Activated T-cell treated with anti-CD3 and anti-CD28 coated beads, Interleukin-2, amount 50 U/mL, for 4 hours (primary cell): ENCODE results near the gene SH3PXD2B. TPM values are rescaled to one million over a fixed set of nuclear protein-coding genes. Genes with fewer than 3 reads are reported as not detected.

Experiments used
- ATAC-seq, 2 donors: fragments of 200-7000 bp; cut with Tn5 transposase; one replicate each; pipeline ENCODE4 v1.10.0; 2021
- DNase-seq: peaks from one replicate; pipeline ENCODE4 v3.0.0-alpha.2; 2020
- H3K27me3 Mint-ChIP-seq: one replicate; pipeline ENCODE4 v1.8.0; 2021; ENCODE audit warnings: low read depth, mixed read lengths
- H3K36me3 Mint-ChIP-seq: one replicate; pipeline ENCODE4 v1.8.0; 2022; ENCODE audit warnings: mixed read lengths; ENCODE audit not compliant: insufficient read depth
- H3K4me1 Mint-ChIP-seq: one replicate; pipeline ENCODE4 v1.8.0; 2021; ENCODE audit warnings: low read depth, mixed read lengths
- H3K4me3 Mint-ChIP-seq: one replicate; pipeline ENCODE4 v1.8.0; 2021; ENCODE audit warnings: mild to moderate bottlenecking, moderate library complexity, mixed read lengths
- H3K9me3 Mint-ChIP-seq: one replicate; pipeline ENCODE4 v1.8.0; 2021; ENCODE audit warnings: mixed read lengths
- total RNA-seq, 3 donors: library from RNA; stranded (reverse); gene quantifications; one replicate each; pipeline ENCODE4 v1.2.1, GENCODE V29; 2021

The SH3PXD2B gene
- total RNA-seq, 3 donors from 2014 or later = 0.21 to 0.96 (median 0.92) TPM

DNA sequence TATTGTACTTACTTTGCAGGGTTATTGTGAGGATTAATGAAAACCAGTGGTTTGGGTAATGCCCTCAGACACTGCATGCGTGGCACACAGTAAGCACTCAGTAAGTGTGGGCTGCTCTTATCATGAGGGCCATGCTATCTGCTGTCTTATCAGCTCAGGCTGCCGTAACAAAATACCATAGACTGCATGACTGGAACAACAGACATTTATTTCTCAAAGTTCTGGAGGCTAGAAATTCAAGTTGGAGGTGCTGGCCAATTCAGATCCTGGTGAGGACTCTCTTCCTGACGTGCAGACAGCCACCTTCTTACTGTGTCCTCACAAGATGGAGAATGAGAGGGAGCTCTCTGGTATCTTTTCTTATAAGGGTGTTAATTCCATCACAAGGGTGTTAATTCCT lies 23.9 kb upstream of the SH3PXD2B start:
- no peaks in the 10 kb centered on the region for H3K9me3 Mint-ChIP-seq
- ATAC-seq (no peak), DNase-seq (no peak)
- no peak overlapping the region for H3K4me3 Mint-ChIP-seq
- H3K36me3 Mint-ChIP-seq = no peaks in the 10 kb centered on the region
- H3K4me1 Mint-ChIP-seq = no peaks in the 10 kb centered on the region
- peaks cover 7% of the 10 kb centered on the region for H3K27me3 Mint-ChIP-seq

GRCh38 chr5:172477466-172477865 lies 23.1 kb upstream of the SH3PXD2B start:
- Mint-ChIP-seq H3K9me3 (no peaks in the 10 kb centered on the region), H3K27me3 (peaks cover 7% of the 10 kb centered on the region)
- ATAC-seq = no peak

DNA sequence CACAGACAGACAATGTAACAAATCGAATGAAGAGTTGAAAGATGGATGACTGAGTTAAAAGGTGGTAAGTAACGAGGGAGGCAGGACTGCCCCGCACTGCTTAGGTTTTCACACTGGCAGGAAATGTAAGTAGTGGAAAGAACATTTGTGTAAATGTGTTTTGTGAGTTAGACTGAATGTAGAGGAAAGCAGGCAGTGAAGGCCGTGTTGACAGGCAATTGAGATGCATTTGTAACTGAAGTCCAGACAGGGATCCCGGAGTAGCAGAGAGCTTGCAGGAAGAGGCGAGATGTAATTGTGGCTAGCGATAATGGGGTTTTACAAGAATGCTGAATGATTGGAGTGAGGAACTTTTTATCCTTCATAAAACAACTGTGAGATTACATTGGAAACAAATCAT lies 20.0 kb upstream of the SH3PXD2B start:
- peaks cover 12% of the 10 kb centered on the region for H3K27me3 Mint-ChIP-seq
- ATAC-seq (no peak), DNase-seq (no peak)
- H3K4me1 Mint-ChIP-seq = no peaks in the 10 kb centered on the region
- no peaks in the 10 kb centered on the region for H3K9me3 Mint-ChIP-seq
- H3K36me3 Mint-ChIP-seq = no peaks in the 10 kb centered on the region
- H3K4me3 Mint-ChIP-seq = no peak overlapping the region

More at GRCh38 chr5:172477466-172477865, 23.1 kb upstream of the SH3PXD2B start:
- H3K36me3 Mint-ChIP-seq = no peaks in the 10 kb centered on the region
- DNase-seq = no peak
- no peak overlapping the region for H3K4me3 Mint-ChIP-seq
- H3K4me1 Mint-ChIP-seq = no peaks in the 10 kb centered on the region

GRCh38 chr5:172473427-172473826 lies 19.1 kb upstream of the SH3PXD2B start:
- DNase-seq = no peak
- no peaks in the 10 kb centered on the region for H3K4me1 Mint-ChIP-seq
- no peak overlapping the region for H3K4me3 Mint-ChIP-seq
- peaks cover 12% of the 10 kb centered on the region for H3K27me3 Mint-ChIP-seq
- H3K36me3 Mint-ChIP-seq = no peaks in the 10 kb centered on the region
- no peak for ATAC-seq
- H3K9me3 Mint-ChIP-seq = peaks cover 4% of the 10 kb centered on the region

GRCh38 chr5:172469697-172470096 lies 15.4 kb upstream of the SH3PXD2B start:
- no peaks in the 10 kb centered on the region for H3K4me1 Mint-ChIP-seq
- ATAC-seq = no peak

DNA sequence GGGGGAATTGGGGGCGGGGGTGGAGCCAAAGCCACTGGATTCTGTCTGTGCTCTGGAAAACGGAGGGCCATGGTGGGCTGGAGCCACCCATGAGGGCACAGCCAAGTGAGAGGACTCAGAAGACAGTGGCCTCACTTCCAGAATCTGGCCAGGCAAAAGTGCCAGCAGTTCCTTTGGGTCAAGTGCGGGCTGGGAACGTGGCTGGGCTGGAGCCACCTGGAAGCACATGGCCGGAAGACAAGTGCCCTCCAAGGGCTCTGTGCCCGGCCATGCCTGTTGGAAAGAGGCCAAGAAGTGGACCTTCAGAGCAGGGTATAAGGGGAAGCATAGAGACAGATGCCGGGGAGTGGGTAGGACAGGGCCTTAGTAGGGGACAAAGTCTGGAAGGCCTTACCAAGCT lies 11.7 kb upstream of the SH3PXD2B start:
- no peaks in the 10 kb centered on the region for H3K36me3 Mint-ChIP-seq
- H3K27me3 Mint-ChIP-seq = peaks cover 4% of the 10 kb centered on the region
- DNase-seq (no peak), ATAC-seq (no peak)
- no peak overlapping the region for H3K4me3 Mint-ChIP-seq
- peaks cover 10% of the 10 kb centered on the region for H3K9me3 Mint-ChIP-seq
- peaks cover 5% of the 10 kb centered on the region for H3K4me1 Mint-ChIP-seq

More at GRCh38 chr5:172469697-172470096, 15.4 kb upstream of the SH3PXD2B start:
- DNase-seq = no peak
- no peaks in the 10 kb centered on the region for H3K36me3 Mint-ChIP-seq
- H3K4me3 Mint-ChIP-seq = no peak overlapping the region
- peaks cover 12% of the 10 kb centered on the region for H3K27me3 Mint-ChIP-seq
- peaks cover 5% of the 10 kb centered on the region for H3K9me3 Mint-ChIP-seq

GRCh38 chr5:172463031-172463430 lies 8.7 kb upstream of the SH3PXD2B start:
- ATAC-seq (no peak), DNase-seq (no peak)
- Mint-ChIP-seq H3K4me3 (no peak overlapping the region), H3K27me3 (peaks cover 4% of the 10 kb centered on the region), H3K36me3 (no peaks in the 10 kb centered on the region), H3K9me3 (peaks cover 5% of the 10 kb centered on the region), H3K4me1 (peaks cover 11% of the 10 kb centered on the region)

- DNase-seq (no peak), ATAC-seq (no peak)
- Mint-ChIP-seq H3K4me3 (no peak overlapping the region), H3K27me3 (peaks cover 11% of the 10 kb centered on the region), H3K9me3 (peaks cover 5% of the 10 kb centered on the region), H3K4me1 (peaks cover 14% of the 10 kb centered on the region), H3K36me3 (no peaks in the 10 kb centered on the region)
These were observed 5.4 kb upstream of the SH3PXD2B start for GRCh38 chr5:172459783-172460165.

- no peaks in the 10 kb centered on the region for H3K36me3 Mint-ChIP-seq
- peaks cover 16% of the 10 kb centered on the region for H3K4me1 Mint-ChIP-seq
- peaks cover 14% of the 10 kb centered on the region for H3K27me3 Mint-ChIP-seq
- DNase-seq = no peak
- no peak for ATAC-seq
- peaks cover 5% of the 10 kb centered on the region for H3K9me3 Mint-ChIP-seq
- H3K4me3 Mint-ChIP-seq = no peak overlapping the region
These were observed 4.9 kb upstream of the SH3PXD2B start for GRCh38 chr5:172458976-172459782.

DNA sequence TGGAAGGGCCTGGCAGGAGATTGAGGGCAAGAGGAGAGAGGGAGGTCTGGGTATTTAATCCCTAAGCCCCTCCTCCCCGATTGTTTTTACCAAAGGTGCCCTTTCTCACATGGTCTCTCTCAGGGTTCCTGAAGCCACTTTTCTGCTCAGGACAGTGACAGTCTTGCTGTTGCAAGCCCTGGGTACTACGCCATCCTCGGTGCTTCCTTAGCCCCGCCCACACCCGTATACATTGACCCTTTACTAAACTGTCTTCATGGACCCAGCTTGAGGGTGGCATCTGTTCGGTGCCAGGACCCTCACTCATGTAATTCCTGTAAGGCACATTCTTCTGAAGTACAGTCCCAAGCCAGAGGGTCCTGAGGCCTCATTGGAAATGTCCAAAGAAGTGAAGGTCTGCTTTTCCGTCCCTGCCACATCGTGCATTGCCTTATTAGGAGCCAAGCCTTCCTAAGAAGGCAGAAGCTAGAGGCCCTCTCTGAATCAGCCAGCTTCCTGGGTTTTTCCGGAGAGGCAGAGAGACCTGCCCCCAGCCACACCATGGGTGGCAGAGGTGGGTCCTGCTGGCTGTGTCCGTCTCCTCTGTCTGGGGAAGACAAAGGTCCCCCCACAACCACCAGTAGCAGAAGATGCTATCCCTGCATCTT lies 1.9 kb upstream of the SH3PXD2B start:
- DNase-seq (no peak), ATAC-seq (no peak)
- H3K9me3 Mint-ChIP-seq = no peaks in the 10 kb centered on the region
- peak overlapping the region; percentile 4 for H3K4me3 Mint-ChIP-seq
- peaks cover 33% of the 10 kb centered on the region for H3K27me3 Mint-ChIP-seq
- H3K4me1 Mint-ChIP-seq = peaks cover 22% of the 10 kb centered on the region
- H3K36me3 Mint-ChIP-seq = no peaks in the 10 kb centered on the region

DNA sequence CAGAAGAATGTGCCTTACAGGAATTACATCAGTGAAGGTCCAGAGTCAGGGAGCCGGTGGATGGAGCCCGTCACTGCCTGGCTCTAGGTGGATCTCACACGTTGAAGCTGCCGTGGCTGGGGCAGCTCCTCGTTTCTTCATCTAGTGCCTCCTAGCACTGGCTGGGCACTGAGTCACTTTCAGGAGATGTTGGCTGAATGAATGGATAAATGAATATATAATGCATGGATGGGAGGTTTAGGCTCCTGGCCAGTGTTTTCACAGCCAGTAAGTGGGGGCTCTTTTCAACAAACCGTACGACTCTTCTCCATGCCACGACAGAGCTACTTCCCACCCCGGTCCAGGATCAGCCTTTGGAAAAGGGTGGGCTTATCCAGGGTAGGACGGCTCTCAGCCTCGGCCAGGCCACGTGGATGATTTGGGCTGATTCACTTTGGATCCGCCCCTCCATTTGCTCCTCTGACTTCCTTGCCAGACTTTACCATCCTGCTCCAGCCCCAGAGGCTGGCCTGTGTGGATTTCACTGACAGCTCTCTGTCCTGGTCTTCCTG lies 1.3 kb upstream of the SH3PXD2B start:
- DNase-seq (no peak), ATAC-seq (no peak)
- no peaks in the 10 kb centered on the region for H3K36me3 Mint-ChIP-seq
- peaks cover 40% of the 10 kb centered on the region for H3K27me3 Mint-ChIP-seq
- H3K4me3 Mint-ChIP-seq = no peak overlapping the region
- H3K4me1 Mint-ChIP-seq = peaks cover 19% of the 10 kb centered on the region
- no peaks in the 10 kb centered on the region for H3K9me3 Mint-ChIP-seq

GRCh38 chr5:172455087-172455381 lies 709 bp upstream of the SH3PXD2B start:
- no peak for DNase-seq
- Mint-ChIP-seq H3K36me3 (no peaks in the 10 kb centered on the region), H3K4me3 (peak overlapping the region; percentile 82), H3K27me3 (peaks cover 41% of the 10 kb centered on the region), H3K4me1 (peaks cover 18% of the 10 kb centered on the region), H3K9me3 (no peaks in the 10 kb centered on the region)
- ATAC-seq = no peak

- no peaks in the 10 kb centered on the region for H3K36me3 Mint-ChIP-seq
- H3K4me1 Mint-ChIP-seq = peaks cover 18% of the 10 kb centered on the region
- ATAC-seq (peak; percentile 38 to 55), DNase-seq (no peak)
- H3K27me3 Mint-ChIP-seq = peaks cover 40% of the 10 kb centered on the region
- H3K9me3 Mint-ChIP-seq = no peaks in the 10 kb centered on the region
- H3K4me3 Mint-ChIP-seq = peak overlapping the region; percentile 70
These were observed 353 bp downstream of the SH3PXD2B start for GRCh38 chr5:172453986-172454357.

DNA sequence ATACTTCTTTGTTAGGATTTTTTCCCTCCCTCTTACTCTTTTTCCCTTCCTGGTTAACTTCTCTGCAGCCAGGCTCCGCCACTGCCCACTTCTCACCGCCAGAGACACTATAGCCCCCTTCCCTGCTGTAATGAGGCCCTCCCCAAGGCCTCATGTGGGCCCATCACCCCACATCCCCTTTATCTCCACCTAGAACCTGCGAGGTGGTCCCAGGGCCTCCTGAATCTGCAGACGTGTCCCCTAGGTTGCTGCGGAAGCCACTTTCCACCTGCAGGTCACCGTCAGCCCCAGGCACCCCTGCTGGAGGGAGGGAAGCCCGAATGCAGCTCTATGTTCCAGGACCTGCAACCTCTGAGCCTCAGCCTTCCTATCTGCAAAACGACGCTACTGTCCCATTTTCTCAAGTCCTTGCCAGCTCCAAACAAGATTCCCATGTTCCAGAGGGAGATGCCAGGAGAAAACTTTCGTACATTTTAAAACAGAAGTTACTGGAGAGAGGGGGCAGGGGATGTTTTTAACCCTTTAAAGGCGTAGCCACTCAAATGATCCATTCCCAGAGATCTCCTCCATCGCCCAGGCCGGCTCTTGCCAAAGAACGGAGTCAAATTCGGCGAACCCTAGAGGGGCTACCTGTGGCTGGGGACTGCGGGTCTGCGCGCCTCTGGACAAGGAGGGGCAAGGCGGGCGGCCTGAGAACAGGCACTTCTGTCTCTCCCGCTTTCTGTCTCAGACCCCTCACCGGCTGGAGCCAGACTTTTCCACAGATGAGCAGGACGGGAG lies 929 bp downstream of the SH3PXD2B start:
- H3K36me3 Mint-ChIP-seq = no peaks in the 10 kb centered on the region
- ATAC-seq (no peak), DNase-seq (no peak)
- H3K4me3 Mint-ChIP-seq = peak overlapping the region; percentile 70
- H3K9me3 Mint-ChIP-seq = no peaks in the 10 kb centered on the region
- peaks cover 38% of the 10 kb centered on the region for H3K27me3 Mint-ChIP-seq
- peaks cover 18% of the 10 kb centered on the region for H3K4me1 Mint-ChIP-seq
